Neuron (in vitro differentiated cells): ENCODE results near the gene CDH23.

Source experiments
- H2AFZ ChIP-seq: one replicate; pipeline ENCODE4 v1.6.1; 2013; ENCODE audit warnings: low read depth, mild to moderate bottlenecking, inconsistent platforms, low read length, moderate library complexity
- H3K27me3 ChIP-seq: one replicate; pipeline ENCODE4 v1.6.1; 2013; ENCODE audit warnings: low read length; ENCODE audit not compliant: insufficient read depth
- H3K36me3 ChIP-seq: one replicate; pipeline ENCODE4 v1.6.1; 2013; ENCODE audit warnings: low read length; ENCODE audit not compliant: insufficient read depth
- H3K4me1 ChIP-seq: one replicate; pipeline ENCODE4 v1.6.1; 2013; ENCODE audit warnings: low read length; ENCODE audit not compliant: insufficient read depth
- H3K4me3 ChIP-seq: 2 replicates; pipeline ENCODE4 v1.5.1; 2013; ENCODE audit warnings: mild to moderate bottlenecking, low read length, moderate library complexity
- H3K9me3 ChIP-seq: one replicate; pipeline ENCODE4 v1.6.1; 2013; ENCODE audit warnings: low read length

CDH23 gene

DNA sequence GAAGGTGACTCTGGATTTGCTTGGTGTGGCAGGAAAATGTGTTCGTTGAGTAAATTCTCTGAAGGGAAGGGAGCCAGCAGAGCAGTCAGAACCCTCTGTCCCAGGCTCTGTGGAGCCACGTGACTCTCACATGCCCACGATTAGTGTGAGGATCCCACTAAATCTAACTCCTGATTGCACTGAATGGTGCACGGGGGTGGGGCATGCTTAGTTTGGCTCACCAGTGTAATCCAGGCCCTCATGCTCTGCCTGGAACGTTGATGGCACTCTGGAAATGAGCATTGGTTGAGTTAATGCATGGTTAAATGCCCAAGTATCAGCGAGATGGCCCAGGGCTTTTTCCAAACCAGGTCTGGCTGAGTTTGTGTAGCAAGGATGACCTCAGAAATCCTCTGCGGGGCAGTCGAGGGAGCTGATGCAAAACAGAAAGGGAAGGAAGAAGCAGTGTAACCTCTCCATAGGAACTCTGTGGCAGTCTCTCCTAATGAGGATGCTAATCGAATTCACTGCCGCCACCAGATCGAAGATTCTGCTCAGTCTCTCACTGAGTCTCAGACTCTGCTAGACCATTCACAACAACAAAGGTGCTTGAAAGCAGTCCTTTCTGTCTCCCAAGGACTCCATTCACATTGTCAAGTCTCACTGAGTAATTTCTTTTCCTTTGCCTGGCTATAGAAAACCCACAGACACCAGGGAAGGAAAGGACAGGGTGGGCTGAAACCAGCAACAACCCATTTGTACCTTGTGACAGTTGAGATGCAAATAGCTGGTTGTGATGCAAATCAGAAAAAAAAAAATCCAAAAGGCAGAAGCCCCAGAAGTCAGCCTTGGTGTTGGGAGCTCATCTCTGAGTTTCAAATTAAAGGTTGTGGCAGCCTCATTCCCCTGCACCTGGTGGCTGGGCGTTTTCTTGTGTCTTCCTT, 224.8 kb downstream of the CDH23 start:
- Histone ChIP-seq H3K27me3 (peaks cover 4% of the 10 kb centered on the region), H3K4me1 (peaks cover 32% of the 10 kb centered on the region), H3K9me3 (no peaks in the 10 kb centered on the region), H3K36me3 (no peaks in the 10 kb centered on the region), H2AFZ (peak overlapping the region; percentile 17), H3K4me3 (no peak overlapping the region)

DNA sequence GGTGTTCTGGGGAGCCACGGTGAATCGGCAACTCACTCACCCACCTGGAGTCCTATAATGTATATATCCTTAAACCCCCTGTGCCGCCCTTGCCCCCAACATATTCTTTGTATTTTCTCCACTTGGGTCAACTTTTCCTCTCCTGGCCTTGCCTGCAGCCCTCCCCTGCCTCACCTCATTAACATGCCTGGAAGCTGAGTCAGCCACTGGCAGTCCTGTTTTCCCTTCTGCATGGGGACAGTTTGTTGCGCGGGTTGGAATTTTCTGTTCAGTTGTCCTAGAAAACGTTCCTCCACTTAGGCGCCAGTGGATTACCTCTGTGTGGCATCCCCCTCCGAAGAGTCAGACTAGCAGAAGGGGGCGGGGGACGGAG, 225.4 kb downstream of the CDH23 start:
- H3K4me1 ChIP-seq = peaks cover 32% of the 10 kb centered on the region

DNA sequence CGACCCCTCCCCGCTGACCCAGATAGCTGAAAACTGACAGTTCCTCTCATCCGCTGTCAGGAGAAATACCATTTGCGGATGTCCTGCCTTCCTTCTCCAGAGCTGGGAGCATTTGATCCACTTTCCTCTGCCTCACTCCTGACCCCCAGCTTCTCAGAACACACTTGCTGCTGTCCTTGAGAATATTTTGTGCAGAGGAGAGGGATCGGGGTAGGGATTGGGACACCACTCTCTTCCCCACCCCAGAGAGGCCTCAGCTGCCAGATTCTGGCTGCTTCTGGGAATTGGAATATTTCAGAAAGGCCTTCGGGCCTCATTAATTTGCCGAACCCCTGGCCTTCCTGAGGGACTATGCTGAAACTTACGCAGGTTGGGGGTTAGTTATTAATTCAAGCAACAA, 225.9 kb downstream of the CDH23 start:
- H3K9me3 ChIP-seq = no peaks in the 10 kb centered on the region
- H3K4me3 ChIP-seq = no peak overlapping the region
- no peaks in the 10 kb centered on the region for H3K36me3 ChIP-seq
- no peak overlapping the region for H2AFZ ChIP-seq
- peaks cover 10% of the 10 kb centered on the region for H3K27me3 ChIP-seq
- peaks cover 32% of the 10 kb centered on the region for H3K4me1 ChIP-seq

More for the DNA sequence above, 225.4 kb downstream of the CDH23 start:
- H3K4me3 ChIP-seq = no peak overlapping the region
- H2AFZ ChIP-seq = peak overlapping the region; percentile 17
- no peaks in the 10 kb centered on the region for H3K9me3 ChIP-seq
- no peaks in the 10 kb centered on the region for H3K36me3 ChIP-seq
- H3K27me3 ChIP-seq = peaks cover 6% of the 10 kb centered on the region

DNA sequence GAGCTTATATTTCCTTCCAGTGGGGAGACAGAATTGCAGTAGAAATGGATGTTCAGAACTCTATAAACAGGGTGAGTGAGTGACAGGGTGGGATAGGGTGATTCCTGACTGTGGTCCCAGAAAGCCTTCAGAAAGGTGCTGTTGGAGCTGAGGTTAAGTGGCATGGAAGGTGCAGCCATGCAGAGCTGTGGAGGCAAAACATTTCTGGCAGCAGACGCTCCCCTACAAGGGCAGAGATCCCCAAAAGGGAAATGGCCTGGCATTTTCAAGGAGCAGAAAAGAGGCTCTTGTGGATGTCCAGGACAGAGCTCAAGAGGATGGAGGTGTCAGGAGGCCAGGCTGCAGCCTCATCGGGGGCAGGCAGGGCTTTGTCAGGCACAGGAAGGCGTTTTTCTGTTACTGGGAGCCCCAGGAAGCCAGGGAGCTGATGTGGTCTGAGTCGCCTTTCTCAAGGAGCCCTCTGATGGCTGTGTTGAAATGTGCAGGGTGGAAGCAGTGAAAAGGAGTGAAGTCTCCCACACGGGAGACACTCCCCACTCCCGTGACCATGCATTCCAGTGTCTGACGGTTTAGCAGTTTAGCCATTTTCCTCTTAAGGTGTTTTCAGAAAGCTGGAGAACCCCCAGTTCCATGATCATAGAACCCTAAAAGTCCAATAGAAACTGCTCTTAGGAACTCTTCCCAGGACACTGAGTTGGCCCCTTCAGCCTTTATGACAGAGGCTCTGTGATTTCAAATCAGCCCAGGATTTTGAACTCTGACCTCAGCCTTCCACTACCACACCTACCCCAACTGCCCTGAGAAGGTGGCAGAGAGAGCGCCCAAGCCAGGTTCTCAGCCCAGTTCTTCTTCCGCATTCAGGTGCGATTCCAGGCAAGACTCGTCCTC, 226.6 kb downstream of the CDH23 start:
- H3K4me3 ChIP-seq = no peak overlapping the region
- H3K9me3 ChIP-seq = no peaks in the 10 kb centered on the region
- H3K27me3 ChIP-seq = peaks cover 16% of the 10 kb centered on the region
- no peaks in the 10 kb centered on the region for H3K36me3 ChIP-seq
- peaks cover 32% of the 10 kb centered on the region for H3K4me1 ChIP-seq
- no peak overlapping the region for H2AFZ ChIP-seq

DNA sequence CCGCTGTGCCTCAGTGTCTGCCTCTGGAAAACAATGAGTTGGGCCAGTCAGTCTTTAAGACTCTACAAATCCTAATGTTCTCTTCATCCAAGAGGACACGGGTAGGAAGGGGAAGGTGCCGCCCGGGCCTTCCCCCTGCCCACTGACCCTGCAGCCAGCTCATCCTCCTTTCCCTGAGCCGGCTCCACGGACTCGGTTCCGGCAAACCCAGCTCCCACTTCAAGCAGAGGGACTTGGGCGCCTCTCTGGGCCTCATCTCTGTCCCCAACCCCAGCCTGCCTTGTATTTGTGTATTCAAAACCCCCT, 227.2 kb downstream of the CDH23 start:
- peaks cover 32% of the 10 kb centered on the region for H3K4me1 ChIP-seq

DNA sequence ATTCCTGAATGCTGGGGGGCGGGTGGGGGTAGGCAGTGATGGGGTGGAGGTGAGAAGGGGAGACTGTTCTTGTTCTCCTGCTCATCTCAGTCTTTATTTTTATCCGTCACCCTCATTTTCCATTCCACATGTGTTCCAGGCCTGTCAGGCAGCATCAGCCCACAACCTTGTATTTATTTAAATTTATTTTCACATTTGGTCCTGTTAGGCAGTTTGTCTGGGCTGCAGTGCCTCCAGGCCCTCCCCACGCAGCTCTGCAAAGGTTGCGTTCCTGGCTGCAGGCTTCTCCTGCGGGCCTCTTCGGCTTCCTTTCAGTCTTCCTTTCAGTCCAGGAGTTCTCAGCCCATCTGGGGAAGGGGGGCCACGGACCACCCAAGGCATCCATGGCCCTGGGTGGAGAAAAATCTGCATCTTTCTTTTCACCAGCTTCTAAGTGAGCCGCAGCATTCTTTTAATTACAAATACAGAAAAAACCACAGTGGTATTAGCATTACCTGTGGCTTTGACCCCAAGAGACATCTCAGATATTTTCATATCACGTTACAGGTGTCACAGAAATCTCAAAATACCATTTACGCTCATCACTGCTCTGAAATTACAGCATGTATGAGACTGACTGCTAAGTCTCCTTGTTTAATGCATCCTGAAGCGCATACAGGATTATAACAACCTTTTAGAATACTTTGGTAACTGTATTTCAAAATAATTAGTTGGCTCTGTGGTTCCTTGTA, 228.9 kb downstream of the CDH23 start:
- Histone ChIP-seq H3K27me3 (peaks cover 19% of the 10 kb centered on the region), H3K36me3 (no peaks in the 10 kb centered on the region), H2AFZ (no peak overlapping the region), H3K4me3 (no peak overlapping the region), H3K9me3 (no peaks in the 10 kb centered on the region), H3K4me1 (peaks cover 32% of the 10 kb centered on the region)

More for the DNA sequence above, 227.2 kb downstream of the CDH23 start:
- H3K4me3 ChIP-seq = no peak overlapping the region
- H3K27me3 ChIP-seq = peaks cover 19% of the 10 kb centered on the region
- H2AFZ ChIP-seq = no peak overlapping the region
- H3K36me3 ChIP-seq = no peaks in the 10 kb centered on the region
- no peaks in the 10 kb centered on the region for H3K9me3 ChIP-seq

DNA sequence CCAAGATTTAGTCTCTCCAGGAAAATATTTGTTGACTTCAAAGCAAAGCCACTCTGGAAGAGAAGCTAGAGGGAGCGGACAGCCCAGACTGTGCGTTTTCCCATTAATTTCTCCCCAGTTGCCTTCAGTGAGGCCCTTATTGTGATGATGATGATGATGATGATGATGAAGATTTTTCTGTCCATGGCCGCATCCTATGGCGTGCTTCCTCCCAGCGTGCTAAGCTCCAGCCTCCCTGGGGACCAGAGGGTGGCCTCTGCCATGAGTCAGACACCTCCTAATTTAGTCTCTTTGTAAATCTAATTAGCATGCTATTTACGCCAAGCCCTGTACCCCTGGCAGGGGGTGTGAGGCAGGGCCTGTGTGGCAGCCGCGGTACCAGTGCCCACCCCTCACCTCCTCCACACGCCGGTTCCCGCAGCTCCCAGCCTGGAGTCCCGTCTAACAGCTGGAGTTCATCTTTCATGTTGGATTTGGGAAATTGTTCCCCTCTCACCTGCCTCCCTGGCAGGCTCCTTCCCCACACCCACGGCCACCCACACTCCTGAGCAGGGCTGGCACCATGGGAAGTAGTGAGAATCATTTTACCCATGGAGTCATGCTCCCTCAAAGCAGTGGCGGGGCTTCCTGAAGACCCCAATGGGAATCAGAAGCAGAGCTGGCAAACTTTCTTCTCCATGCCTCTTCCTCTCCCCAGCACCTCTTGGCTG, 230.7 kb downstream of the CDH23 start:
- peaks cover 26% of the 10 kb centered on the region for H3K4me1 ChIP-seq
- H3K4me3 ChIP-seq = no peak overlapping the region
- H3K36me3 ChIP-seq = no peaks in the 10 kb centered on the region
- no peaks in the 10 kb centered on the region for H3K9me3 ChIP-seq
- H3K27me3 ChIP-seq = peaks cover 19% of the 10 kb centered on the region
- H2AFZ ChIP-seq = no peak overlapping the region

DNA sequence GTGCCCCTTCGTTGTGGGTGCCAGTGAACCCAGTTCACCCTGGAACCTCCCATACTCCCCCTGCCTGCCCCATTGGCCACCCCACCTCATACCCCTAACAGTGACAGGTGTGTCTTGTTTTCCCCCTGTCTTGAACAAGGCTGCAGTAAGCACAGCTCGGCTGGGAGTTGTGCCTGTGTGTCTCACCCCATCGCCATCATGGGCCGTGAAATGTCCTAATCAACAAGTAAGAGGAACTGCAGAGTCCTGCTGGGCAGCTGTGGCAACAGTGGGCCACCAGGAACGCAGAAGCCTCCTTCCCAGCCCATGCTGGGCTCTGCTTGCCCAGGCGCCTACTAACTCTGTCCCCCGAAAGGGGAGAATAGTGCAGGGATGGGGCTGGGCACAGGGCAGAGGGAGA, 231.2 kb downstream of the CDH23 start:
- no peak overlapping the region for H2AFZ ChIP-seq
- no peaks in the 10 kb centered on the region for H3K9me3 ChIP-seq
- peaks cover 20% of the 10 kb centered on the region for H3K4me1 ChIP-seq
- no peaks in the 10 kb centered on the region for H3K36me3 ChIP-seq
- H3K27me3 ChIP-seq = peaks cover 19% of the 10 kb centered on the region
- no peak overlapping the region for H3K4me3 ChIP-seq

DNA sequence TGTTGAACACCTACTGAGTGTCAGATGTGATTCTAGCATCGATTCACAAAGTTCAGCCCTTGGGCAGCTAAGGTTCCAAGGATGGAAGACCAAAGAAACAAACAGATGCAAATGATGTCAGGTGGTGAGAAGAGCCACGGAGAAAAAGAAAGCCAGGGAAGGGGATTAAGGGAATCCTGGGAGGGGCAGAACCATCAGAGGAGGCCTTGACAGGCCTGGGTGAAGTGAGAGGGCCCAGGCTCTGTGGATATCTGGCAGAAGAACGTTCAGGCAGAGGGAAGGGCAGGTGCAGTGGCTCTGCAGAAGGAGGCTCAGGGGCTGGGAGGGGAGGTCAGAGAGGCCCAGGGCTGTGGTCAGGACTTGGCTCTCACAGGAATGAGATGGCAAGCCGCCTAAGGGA, 232.4 kb downstream of the CDH23 start:
- Histone ChIP-seq H2AFZ (no peak overlapping the region), H3K36me3 (no peaks in the 10 kb centered on the region), H3K4me3 (no peak overlapping the region), H3K27me3 (peaks cover 19% of the 10 kb centered on the region), H3K9me3 (no peaks in the 10 kb centered on the region), H3K4me1 (peaks cover 12% of the 10 kb centered on the region)

DNA sequence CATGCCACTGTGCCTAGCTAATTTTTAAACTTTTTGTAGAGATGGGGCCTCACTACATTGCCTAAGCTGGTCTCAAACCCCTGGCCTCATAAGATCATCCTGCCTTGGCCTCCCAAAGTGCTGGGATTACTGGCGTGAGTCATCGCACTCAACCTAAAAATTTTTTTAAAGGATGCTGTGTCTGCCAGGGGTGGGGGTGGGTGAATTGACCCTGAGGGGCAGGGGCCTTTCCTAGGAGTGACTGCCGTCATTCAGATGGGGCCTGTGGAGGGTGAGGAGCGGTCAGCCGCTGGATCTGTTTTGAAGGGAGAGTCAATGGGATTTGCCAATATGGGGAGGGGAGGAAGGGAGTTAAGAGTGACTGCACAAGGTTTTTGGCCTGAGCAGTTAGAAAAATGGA, 233.4 kb downstream of the CDH23 start:
- peaks cover 12% of the 10 kb centered on the region for H3K4me1 ChIP-seq
- H3K4me3 ChIP-seq = no peak overlapping the region
- peaks cover 19% of the 10 kb centered on the region for H3K27me3 ChIP-seq
- H3K36me3 ChIP-seq = no peaks in the 10 kb centered on the region
- H3K9me3 ChIP-seq = no peaks in the 10 kb centered on the region
- no peak overlapping the region for H2AFZ ChIP-seq

DNA sequence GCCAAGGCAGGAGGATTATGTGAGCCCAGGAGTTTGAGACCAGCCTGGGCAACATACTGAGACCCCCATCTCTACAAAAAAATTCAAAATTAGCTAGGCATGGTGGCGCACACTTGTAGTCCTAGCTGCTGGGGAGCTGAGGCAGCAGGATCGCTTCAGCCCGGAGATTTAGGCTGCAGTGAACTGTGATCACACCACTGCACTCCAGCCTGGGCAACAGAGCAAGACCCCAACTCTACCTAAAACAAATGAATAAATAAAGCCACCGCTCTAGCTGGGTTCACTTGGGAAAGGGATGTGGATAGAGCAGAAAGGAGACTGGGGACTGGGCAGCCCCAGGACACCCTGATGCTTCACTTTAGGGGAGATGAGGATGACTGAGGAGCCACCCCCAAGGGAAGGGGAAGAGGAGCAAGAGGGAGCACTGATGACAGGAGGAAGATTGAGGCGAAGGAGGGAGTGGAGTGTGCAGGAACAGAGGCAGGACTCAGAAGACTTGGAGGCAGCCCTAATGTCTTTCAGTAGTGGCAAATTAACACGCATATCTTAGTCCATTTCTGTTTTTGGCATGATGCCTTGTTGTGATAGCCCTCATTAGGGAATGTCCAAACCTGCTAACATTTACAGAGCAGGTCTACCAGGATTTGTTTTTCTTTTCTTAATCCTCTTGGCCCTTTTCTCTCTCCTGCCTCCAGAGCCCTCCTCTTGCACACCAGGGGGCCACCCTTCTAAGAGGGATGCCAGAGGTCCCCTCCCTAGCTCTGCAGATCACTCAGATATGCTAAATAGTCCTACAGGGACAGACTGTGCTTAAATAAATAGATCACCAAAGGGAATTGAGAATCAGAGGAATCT, 234.5 kb downstream of the CDH23 start:
- H3K4me1 ChIP-seq = peaks cover 8% of the 10 kb centered on the region
- no peaks in the 10 kb centered on the region for H3K9me3 ChIP-seq
- no peaks in the 10 kb centered on the region for H3K36me3 ChIP-seq
- H3K4me3 ChIP-seq = no peak overlapping the region
- H3K27me3 ChIP-seq = peaks cover 18% of the 10 kb centered on the region
- H2AFZ ChIP-seq = no peak overlapping the region
